Measurements from ENCODE around the gene POLDIP3.
"Not testable (repeated sequence)": the region's sequence is repeated elsewhere in the genome, so short reads cannot be mapped to it uniquely, and the experiment has no call there.

Gene POLDIP3

GRCh38 chr22:42537199-42537831 lies 77.4 kb downstream of the POLDIP3 start:
- WGBS (ENCODE audit: insufficient coverage, insufficient read length): no CpG with 5 or more reads among the region's 14 CpGs
- not testable (repeated sequence) for H3K4me3 ChIP-seq (ENCODE audit: low read length); H3K4me1 ChIP-seq (ENCODE audit: control insufficient read depth, insufficient read depth, low read length)

DNA sequence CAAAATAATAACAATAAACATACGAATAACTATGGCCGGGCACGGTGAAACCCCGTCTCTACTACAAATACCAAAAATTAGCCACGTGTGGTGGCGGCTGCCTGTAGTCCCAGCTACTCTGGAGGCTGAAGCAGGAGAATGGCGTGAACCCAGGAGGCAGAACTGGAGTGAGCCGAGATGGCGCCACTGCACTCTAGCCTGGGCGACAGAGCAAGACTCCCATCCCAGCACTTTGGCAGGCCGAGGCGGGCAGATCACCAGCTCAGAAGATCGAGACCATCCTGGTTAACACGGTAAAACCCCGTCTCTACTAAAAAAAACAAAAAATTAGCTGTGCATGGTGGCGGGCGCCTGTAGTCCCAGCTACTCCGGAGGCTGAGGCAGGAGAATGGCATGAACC lies 78.0 kb downstream of the POLDIP3 start:
- not testable (repeated sequence) for H3K9me3 ChIP-seq (ENCODE audit: control insufficient read depth, insufficient read depth, low read length); H3K27me3 ChIP-seq (ENCODE audit: control insufficient read depth, insufficient read depth, low read length); H3K27ac ChIP-seq (ENCODE audit: low read length); DNase-seq (ENCODE audit: low read depth, low spot score); H3K36me3 ChIP-seq (ENCODE audit: control insufficient read depth, insufficient read depth, low read length); H3K4me3 ChIP-seq (ENCODE audit: low read length); H3K4me1 ChIP-seq (ENCODE audit: control insufficient read depth, insufficient read depth, low read length)
- WGBS (ENCODE audit: insufficient coverage, insufficient read length): no CpG with 5 or more reads among the region's 18 CpGs

More at GRCh38 chr22:42537199-42537831, 77.4 kb downstream of the POLDIP3 start:
- not testable (repeated sequence) for H3K9me3 ChIP-seq (ENCODE audit: control insufficient read depth, insufficient read depth, low read length); H3K27me3 ChIP-seq (ENCODE audit: control insufficient read depth, insufficient read depth, low read length); H3K27ac ChIP-seq (ENCODE audit: low read length); H3K36me3 ChIP-seq (ENCODE audit: control insufficient read depth, insufficient read depth, low read length); DNase-seq (ENCODE audit: low read depth, low spot score)

DNA sequence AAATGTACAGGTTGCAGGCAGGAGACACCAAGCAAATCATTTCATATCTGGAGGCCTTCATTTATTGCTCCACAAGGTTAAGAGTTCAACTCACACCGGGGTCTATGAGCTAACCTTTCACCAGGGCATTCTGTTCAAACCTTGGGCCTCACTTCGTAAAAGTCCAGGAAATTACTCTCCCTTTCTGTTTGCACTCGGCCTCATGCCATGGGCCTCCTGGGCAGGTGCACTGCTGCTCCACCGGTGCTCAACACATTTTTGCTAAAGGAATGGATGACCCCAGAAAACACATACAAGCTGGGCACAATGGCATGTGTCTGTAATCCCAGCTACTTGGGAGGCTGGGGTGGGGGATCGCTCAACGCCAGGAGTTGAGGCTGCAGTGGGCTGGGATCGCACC lies 78.5 kb downstream of the POLDIP3 start:
- Histone ChIP-seq H3K4me1 (ENCODE audit: control insufficient read depth, insufficient read depth, low read length) (no peaks in the 10 kb centered on the region), H3K27me3 (ENCODE audit: control insufficient read depth, insufficient read depth, low read length) (no peaks in the 10 kb centered on the region; the same call in 1 of the 2 replicates), H3K9me3 (ENCODE audit: control insufficient read depth, insufficient read depth, low read length) (no peaks in the 10 kb centered on the region), H3K27ac (ENCODE audit: low read length) (no peak overlapping the region), H3K4me3 (ENCODE audit: low read length) (no peak overlapping the region), H3K36me3 (ENCODE audit: control insufficient read depth, insufficient read depth, low read length) (no peaks in the 10 kb centered on the region)
- no CpG with 5 or more reads among the region's 7 CpGs for WGBS (ENCODE audit: insufficient coverage, insufficient read length)
- DNase-seq (ENCODE audit: low read depth, low spot score): no peak

DNA sequence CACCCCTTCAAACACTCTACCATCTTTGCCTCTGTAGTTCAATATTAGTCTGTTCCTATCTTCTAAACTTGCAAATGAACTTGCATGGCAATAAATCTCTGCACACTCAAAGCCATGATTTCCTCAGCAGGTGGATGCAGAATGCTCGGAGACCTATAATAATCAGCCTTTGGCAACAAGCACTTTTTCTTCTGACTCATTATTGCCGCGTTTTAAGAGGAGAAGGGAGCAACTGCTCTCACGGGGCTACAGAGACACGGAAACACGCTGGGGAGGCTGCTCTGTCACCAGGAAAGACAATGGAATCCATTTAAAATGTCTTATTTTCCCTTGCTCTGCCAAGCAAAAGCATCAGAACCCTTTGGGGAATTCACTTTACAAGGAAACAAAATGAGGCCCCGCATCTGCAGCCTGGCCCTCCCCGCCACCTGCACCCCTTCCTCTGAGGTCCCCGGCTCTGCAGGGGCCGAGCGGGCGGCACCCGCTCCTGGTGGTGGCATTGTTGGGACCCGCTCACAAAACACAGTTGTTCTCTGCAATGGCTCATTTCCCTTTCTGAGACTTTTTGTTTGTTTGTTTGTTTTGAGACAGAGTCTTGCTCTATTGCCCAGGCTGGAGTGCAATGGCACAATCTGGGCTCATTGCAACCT lies 79.5 kb downstream of the POLDIP3 start:
- H3K27ac ChIP-seq (ENCODE audit: low read length); H3K9me3 ChIP-seq (ENCODE audit: control insufficient read depth, insufficient read depth, low read length): not testable (repeated sequence)

More for the DNA sequence above, 79.5 kb downstream of the POLDIP3 start:
- no CpG with 5 or more reads among the region's 14 CpGs for WGBS (ENCODE audit: insufficient coverage, insufficient read length)
- not testable (repeated sequence) for H3K4me3 ChIP-seq (ENCODE audit: low read length); H3K4me1 ChIP-seq (ENCODE audit: control insufficient read depth, insufficient read depth, low read length); H3K36me3 ChIP-seq (ENCODE audit: control insufficient read depth, insufficient read depth, low read length); DNase-seq (ENCODE audit: low read depth, low spot score); H3K27me3 ChIP-seq (ENCODE audit: control insufficient read depth, insufficient read depth, low read length)
